SU-DHL-6 (cell line): ENCODE data around the gene MGAT5.

Experiments used
- EZH2phosphoT487 ChIP-seq: fragments of 200-600 bp; sonication (generic), shearing (Covaris generic); conservative IDR thresholded peaks from 2 replicates; pipeline ENCODE4 v1.6.1; 2018; ENCODE audit warnings: mild to moderate bottlenecking, antibody characterized with exemption, low read length, moderate library complexity, mixed read lengths
- TF ChIP-seq, protein P1 (sequence below): fragments of 200-600 bp; sonication (generic); IDR thresholded peaks from one replicate; pipeline ENCODE4 v1.5.1; 2017; ENCODE audit warnings: antibody characterized with exemption, mild to moderate bottlenecking, low read length, moderate library complexity; ENCODE audit not compliant: insufficient read depth, poor library complexity, severe bottlenecking

DNA sequence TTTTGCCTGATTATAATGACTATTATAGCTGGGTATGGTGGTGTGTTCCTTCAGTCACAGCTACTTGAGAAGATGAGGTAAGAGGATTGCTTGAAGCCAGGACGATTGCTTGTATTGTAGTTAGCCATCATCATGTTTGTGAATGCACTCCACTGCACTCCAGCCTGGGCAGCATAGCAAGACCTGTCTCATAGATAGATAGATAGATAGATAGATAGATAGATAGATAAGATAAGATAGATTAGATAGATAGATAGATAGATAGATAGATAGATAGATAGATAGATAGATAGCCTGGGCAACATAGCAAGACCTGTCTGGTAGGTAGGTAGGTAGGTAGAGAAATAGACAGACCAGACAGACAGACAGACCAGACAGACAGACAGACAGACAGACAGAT, 127.3 kb downstream of the MGAT5 start:
- TF ChIP-seq, protein P1, sequence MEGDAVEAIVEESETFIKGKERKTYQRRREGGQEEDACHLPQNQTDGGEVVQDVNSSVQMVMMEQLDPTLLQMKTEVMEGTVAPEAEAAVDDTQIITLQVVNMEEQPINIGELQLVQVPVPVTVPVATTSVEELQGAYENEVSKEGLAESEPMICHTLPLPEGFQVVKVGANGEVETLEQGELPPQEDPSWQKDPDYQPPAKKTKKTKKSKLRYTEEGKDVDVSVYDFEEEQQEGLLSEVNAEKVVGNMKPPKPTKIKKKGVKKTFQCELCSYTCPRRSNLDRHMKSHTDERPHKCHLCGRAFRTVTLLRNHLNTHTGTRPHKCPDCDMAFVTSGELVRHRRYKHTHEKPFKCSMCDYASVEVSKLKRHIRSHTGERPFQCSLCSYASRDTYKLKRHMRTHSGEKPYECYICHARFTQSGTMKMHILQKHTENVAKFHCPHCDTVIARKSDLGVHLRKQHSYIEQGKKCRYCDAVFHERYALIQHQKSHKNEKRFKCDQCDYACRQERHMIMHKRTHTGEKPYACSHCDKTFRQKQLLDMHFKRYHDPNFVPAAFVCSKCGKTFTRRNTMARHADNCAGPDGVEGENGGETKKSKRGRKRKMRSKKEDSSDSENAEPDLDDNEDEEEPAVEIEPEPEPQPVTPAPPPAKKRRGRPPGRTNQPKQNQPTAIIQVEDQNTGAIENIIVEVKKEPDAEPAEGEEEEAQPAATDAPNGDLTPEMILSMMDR, result no peak
- TF ChIP-seq EZH2phosphoT487, result no peak
